ENCODE results near the gene DAB2IP.

The DAB2IP gene

DNA sequence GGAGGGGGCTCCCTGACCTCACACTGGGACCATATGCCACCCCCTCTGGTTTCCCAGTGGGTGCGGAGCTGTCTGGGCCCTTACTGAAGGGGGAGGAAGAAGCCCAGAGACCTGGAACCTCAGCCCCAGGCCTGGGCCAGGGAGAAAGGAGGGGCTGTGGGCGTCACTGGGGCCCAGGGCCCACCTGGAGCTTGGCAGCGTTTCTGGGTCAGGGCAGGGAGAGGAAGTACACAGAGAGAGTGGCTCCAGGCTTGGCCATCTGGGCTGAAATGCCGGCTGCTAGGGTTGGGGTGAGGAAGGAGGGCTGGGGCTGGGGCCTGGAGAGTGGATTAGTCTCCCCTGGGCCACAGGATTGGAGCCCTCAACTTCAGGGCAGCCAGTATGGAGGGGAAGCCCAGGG, 6.4 kb upstream of the DAB2IP start:
- peak; percentile 69 for DNase-seq

DNA sequence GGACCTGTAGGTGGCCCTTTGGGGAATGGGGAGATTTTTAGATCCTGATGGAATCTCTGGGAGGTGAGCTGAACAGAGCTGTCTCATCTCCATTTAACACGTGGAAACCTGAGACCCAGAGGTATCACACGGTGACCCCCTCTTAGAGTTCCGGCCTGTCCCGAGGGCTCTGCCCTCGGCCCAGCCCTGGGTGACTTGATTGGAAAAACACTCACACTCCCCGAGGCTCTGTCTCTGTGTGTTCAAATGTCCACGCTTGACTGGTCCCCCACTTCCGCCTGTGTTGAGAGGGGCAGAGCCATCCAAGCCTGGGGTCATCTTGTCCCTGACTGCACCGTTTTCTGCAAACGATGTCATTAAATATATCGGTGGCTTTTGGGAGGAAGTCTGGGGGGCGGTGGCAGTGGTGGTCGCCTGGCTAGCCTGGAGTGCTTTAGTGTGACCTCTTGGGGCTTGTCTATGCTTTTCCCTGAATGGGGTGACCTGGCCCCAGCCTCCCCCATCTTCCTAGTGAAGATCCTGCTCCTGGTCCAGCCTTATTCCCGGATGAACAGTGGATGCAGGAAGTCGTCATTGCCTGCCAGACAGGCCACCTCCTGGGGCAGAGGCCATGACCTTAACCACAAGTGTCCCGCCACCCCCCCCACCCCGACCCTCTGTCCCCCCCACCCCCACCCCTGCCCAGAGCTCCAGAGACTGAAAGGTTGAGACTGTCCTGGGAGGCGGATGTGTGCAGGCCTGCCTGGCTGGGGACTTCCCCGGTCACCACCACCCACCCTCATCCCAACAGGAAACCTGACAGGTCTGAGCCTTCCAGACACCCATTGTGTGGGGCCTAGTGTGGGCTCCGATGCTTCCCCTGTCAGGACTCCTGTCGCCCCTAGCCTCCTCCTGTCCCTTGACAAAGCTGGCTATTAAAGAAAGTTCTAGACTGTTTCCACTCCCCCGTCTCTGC, 5.3 kb upstream of the DAB2IP start:
- no peak for DNase-seq

DNA sequence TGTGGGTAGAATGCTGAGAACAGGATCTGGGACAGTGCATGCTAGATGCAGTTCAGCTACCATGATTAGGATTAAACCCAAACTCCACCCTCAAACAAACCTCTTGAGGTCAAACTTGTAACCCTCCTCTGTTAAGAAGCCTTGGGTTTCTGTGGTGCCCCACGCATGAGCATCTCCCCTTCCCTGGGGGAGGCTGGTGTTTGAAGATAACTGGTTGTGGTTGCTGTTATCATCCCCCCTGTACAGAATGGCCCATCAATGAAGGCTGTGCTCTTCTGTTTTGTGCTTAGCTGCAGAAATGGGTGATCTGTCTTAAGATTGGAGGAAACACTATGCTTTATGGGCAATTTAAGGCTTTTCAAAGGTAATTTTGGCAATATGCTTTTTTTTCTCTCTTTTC, 4.4 kb upstream of the DAB2IP start:
- DNase-seq = no peak

DNA sequence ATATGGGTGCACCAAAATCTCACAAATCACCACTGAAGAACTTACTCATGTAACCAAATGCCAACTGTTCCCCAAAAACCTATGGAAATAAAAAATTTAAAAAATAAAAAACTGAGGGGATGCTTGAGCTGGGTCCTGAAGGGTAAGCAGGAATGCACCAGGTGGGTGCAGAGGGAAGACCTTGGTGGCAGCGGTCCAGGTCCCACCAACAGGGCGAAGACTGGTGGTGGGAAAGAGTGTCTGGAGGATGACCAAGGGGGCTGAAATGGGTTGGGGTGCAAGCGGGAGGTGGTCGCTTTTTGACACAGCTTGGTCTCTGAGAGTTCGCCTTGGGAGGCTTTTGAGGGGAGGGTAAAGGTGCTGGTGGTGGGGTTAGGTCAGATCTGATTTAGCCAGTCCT, 3.3 kb upstream of the DAB2IP start:
- DNase-seq = no peak

DNA sequence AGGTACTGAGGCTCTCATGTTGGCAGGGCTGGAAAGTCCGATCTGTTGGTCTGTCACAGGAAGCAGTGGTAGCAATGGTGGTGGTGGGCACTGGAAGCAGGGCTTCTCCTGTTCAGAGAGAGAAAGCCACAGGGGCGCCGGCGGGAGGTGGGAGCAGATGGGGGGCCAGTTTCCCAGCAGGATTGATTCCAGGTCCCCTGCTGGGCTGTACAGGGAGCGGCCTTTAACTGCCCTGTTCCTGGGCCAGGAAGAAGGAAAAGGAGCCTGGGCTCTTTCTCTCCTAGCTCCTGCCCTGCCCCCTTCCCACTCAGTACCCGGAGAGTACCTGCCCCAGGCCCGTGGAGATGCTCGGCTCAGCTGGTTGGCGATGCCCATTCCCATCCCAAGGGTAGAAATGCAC, 2.6 kb upstream of the DAB2IP start:
- DNase-seq = no peak

DNA sequence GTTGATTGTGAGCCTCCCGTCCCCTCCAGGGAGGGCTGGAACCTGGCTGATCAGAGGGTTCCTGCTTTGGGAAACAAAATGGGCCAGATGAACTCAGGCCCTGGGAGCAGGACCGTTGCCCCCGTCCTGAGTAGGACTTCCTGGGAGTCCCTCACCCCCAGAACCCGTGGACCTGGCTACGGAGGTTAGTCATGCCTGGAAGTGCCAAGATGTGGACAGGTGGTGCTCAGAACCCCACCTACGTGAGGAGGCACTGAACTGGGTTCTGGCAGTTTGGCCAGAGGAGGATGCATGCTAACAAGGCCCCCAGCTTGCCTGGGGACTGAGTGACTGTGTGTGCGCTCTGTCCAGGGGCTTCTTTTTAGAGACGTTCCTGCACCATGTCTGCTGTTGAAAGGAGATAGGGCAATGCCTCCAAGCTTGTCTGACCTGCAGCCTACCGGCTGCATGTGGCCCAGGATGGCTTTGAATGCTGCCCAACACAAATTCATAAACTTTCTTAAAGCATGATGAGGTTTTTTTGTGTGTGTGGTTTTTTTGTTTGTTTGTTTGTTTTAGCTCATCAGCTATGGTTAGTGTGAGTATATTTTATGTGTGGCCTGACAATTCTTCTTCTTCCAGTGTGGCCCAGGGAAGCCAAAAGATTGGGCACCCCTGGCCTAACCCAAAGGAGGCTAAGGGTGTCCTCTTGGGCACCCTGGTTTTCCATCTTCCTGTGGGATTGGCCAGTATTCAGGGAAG, 1.8 kb upstream of the DAB2IP start:
- DNase-seq = peak; percentile 11

DNA sequence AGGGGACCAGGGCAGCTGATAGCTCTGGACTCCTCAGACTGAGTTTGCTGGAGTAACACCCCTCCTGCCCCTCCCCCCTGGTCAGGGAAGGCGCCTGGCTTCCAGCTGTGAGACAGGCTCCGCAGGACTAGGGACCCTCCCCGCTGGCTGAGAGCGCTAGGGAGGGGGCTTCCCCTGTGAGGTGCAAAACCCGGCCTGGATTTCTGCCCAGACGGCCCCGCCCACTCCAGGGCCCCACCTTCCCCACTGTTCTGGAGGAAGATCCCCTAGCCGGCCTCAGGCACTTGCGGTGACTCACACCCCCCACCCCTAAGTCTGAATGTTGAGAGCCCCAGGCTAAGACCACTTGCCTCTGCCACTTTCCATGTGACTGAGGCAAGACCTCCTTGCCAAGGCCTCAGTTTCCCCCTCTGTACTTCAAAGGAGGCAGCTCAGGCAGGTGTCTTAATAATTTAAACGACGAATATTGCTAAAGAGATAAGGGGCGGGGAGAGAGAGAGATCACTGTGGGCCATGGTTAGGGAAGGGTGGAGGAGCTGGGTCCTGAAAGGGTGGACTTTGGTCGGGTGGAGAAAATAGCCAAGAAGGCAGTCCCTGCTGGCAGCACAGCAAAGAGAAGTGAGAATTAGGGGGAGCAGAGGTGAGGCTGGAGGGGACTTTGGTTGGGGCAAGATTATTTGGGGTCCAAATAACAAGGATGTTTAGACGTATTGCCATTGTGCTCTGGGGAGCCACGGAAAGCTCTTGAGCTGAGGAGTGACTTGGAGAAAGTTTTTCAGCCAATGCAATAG, 1.0 kb upstream of the DAB2IP start:
- peak; percentile 97 for DNase-seq

DNA sequence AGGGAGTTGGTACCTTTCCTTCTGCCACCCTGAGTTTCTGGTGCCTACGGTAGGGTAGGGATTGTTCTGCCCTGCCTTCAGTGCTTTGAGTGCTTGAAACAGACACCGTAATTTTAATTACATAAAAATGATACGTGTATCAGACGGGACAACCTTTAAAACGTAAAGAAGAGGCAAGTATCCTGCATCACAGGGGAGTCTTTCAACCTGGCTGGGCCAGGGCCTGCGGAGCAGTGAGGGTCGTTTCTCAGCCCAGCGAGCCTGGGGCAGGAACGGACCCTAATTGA, 483 bp upstream of the DAB2IP start:
- DNase-seq = no peak

DNA sequence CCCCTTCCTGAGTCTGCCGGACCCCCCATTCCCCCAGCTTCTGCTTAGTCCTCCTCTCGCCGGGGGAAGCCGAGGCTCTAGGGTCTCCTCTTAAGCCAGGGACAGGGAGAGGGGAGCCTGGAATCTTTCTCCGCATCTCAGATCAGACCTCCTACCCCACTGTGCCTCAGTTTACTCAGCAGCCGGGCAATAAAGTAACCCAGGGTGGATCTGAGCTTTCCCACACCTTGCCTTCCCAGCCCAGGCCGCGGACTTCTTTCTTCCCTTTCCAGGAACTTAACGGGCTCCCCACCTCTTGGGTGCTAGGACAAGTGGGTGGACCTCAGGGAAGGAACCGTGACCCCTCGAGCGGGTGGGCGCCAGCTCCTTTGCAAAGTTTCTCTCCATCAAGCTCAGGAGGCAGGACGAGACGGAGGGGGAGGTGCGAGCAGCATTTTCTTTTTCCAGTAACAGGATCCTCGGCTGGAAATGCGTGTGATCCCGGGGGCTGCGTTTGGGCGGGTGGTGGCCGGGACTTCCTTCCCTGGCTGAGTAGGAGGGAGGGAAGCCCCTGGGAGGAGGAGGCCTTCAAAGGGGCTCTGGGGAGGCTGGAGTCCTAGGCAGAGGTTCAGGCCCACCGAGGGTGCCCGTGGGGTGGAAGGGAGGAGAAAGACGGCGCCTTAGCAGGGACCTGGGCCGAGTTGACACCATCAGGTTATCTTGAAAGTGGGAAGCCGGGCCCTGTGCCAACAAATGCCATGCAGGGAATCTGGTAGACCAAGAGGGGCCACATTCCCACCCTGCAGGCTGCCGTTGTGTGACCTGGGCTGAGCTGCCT, 795 bp downstream of the DAB2IP start:
- peak; percentile 60 for DNase-seq

DNA sequence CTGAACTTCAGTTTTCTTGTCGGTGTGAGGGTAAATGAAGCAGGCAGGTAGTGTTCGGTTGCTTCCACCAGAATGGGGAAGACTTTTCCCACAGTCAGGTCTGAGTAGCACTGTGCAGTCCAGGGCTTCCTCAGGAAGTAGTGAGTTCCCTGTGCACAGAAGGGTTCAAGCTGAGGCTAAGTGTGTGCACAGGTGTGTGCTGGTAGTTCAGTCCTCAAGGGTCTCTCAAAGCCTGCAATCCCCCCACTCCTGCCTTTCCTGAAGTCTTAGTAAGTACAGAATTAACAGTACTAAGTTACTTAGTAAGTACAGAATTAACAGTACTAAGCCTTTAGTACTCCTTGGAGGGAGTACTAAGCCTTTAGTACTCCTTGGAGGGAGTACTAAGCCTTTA, 1.4 kb downstream of the DAB2IP start:
- no peak for DNase-seq

DNA sequence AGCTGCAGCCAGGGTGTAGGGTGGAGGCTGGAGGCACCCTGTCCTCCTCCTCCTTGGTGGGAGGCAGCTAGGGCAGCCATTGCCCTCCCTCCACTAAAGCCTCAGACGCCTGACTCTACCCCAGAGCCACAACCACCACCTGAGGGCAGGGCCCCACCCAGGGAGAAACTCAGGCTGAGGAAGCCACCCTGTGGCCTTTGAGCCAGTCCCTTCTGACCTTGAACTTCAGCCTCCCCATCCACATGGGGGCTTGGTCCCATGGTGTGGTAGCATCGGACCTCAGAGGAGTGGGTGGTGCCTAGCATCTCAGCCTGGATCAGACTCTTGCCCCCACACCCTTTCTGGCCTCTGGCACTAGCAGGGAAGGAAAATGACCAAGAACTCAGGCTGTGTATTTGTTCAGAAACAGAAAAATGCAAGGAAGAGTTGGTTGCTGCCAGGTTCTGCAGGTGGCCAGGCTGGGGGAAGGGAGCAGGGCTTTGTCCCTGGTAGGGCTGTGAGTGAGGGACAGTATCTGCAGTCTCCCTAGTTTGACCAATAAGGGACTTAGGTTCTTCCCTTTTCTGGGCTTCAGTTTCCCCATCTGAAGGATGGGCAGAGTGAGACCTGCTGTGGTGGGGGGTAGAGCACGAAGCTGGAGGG, 3.2 kb downstream of the DAB2IP start:
- DNase-seq = no peak

DNA sequence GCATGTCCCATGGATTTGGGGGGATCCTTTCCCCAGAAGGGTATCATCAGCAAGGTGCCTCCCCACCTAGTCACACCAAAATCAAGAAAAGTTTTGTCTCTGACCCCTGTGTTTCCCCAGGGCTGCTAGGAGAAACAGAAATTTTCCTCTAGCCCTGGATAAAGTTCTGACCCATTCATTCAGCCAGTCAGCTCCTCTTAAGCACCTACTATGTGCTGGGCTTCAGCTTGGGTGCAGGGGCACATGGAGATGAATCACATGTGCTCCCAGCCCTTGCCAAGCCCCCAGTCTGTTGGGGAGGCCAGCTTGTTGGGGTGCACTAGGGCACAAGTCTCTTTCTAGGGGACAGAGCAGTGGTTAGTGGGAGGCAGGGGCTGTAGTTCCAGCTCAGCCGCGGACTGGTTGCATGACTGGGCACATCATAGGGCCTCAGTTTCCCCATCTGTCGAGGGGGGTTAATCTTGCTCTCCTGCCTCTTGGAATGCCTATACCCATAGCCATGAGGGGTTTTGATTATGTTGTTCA, 3.9 kb downstream of the DAB2IP start:
- no peak for DNase-seq

DNA sequence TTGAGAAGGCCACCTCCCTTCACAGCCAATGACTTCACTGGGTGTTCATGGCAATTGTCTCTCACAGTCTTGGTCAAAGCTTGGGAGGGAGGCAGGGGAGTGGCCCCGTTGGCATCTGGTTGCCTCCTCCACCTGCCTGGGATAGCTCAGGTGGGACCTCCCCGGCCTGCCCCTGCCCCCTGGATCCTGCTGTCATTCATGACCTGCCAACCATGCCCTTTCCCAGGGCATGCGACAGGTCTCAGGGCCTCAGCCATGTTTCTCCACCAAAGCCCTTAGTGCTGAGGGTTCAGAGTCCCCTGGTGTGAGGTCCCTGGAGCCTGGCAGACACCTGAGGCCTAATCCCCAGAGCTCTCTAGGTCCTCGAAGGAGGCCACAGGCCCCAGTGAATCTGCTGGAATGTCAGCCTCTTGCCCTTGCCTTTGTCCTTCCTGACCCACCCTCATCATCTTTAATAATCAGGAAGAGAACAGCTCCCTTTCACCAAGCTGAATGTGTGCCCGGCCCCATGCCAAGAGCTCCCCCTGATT, 5.6 kb downstream of the DAB2IP start:
- DNase-seq = no peak

DNA sequence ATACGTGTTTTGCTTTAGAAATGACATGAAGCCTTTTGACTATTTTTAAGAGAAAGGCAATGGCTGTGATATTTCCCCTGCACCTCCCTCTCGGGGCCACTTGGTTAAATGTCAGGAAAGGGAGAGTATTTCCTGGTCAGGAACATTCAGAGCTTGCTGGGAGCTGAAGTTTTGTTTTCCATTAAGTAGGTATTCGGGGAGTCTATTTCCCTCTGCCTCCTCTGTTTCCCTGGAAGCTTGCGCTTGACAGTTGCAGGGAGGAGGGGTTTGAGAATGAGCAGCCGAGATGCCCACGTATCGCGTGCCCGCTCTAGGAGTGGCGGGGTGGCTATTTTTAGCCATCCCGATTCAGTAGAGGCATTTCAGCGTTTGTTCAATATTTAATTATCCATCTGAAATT, 6.7 kb downstream of the DAB2IP start:
- no peak for DNase-seq

DNA sequence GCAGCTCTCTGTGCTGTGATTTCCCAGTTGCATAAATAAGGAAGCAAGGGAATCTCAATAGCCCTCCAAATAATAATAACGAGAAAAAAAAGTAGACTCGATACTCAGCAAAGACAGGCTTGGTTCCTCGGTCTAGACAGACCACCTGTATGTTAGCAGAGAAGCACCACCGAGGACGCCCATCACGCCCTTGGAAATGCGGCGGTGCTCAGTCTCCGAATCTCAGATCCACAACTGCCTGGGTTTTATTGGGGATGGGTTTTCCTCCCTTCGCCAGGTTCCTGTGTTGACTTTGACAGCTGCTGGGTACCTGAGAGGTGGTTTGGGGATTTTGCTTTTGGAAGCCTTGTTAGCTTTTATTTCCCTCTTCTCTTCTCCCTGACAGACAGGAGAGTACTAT, 7.2 kb downstream of the DAB2IP start:
- DNase-seq = no peak

DNA sequence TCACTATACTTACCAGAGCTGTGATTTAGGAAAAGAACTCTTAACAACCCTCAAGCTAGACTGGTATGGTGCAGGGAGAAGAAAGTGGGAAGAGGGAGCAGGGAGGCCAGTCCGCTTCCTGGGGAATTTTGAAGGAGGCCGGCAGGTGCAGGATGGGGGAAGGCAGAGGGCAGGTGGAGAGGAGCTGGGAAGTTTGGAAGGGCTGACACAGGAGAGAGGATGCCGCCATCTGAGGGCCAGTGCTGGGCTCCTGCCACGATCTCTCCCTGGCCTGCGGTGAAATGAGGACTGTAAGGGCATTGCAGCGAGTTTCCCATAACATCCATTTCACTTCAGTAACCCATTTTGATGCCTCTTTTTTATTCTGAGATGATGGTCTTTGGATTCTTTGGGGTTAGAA, 8.9 kb downstream of the DAB2IP start:
- DNase-seq = no peak

DNA sequence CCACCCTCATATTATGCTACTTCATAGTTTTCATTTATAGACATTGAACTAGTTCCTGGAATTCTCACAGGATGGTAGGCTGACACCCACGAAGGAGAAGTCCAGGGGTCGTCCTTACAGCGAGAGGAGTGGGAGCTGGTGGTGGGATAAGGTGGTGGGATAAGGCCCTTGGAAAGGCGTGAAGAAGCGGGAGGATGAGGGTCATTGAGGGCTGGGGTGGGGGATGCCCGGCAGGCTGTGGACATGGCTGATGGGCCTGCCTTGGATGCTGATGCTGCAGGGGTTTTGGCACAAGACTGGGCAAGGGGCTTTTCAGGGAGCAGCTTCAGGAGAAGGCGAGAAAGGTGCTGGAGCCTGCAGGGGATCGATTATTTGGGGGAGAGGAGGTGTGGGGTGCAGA, 9.4 kb downstream of the DAB2IP start:
- no peak for DNase-seq

DNA sequence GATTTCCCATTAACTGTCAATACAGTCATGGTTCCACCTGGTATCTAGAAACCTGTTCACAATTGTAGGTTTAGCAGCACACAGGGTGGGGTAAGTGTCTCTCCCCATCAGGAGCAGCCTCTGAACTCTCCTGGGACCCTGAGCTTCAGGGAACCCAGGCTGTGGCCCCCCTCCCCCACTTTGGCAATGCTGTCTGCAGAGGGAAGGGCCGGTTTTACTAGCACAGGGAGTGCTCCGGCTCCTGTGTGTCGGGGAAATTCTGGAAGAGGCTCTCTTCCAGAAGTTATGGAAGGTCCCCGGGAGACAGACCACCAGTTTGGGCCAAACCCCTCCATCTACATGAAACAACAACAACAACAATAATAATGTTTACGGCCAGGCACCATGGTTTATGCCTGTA, 9.9 kb downstream of the DAB2IP start:
- no peak for DNase-seq

DNA sequence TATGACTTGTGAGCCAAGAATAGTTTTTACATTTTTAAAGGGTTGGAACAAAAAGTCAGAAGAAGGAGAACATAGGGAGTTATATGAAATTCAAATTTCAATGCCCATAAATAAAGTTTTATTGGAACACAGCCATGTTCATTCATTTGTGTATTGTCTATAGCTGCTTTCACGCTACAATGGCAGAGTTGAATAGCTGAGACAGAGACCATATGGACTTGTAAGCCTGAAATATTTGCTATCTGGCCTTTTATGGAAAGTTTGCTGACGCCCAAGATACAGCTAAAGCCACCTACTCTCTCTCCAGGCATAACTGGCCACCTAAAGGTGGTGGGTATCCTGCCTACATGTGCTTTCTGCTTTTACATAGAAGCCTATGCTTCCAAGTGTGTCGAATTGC, 10.9 kb downstream of the DAB2IP start:
- DNase-seq = no peak

DNA sequence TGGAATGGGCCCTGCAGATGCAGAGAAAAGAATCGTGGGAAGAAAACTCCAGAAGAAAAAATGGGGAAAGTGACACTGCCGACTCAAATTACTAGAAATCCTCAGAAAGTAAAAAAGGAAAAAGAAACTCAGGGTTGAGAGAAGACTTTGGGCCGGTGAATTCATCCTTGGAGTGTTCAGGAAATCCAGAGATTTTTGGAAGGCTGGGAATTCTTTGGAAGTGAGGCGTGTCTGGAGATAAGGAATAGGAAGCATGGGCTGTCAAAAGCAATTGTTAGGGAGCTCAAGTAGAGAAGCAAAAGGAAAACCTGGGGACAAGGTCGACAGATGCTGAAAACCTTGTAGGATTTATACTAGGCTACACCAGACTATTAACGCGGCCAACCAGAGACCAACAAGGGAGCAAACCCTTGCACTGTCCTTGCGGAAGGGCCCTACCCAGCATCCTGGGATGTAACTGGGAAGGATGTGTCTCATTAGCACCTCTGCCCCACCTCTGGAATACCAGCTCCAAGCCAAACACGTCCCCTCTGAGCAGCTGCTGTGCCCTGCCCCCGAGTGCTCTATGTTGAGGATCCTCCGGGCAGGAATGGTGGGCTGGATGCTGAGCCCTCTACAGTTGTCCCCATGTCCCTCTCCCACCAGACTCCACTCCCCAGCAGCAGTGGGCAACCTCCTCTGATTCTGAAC, 11.6 kb downstream of the DAB2IP start:
- no peak for DNase-seq

DNA sequence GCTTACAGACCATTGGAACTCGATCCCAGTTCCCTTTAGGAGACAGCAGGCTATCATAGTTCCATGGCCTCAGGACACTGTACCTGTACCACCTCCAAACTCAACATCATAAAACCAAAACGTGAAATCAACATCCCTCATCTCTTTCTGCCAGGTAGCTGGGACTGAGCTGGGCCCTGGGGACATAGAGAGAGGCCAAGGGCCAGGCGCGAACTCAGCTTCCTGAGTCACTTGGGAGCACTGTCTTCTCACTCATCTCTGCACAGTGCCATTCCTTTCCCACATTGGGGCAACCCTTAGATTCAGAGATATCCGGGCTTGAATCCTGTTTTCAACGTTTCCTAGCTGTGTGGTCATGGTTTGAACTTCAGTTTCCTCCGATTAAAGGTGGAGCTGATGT, 12.2 kb downstream of the DAB2IP start:
- DNase-seq = no peak
